ENCODE results near the gene CREBL2.

Gene CREBL2

GRCh38 chr12:12653922-12654321 is 42.2 kb downstream of the CREBL2 start:
- H3K4me3 ChIP-seq = no peak overlapping the region
- TF ChIP-seq CTCF (IDR thresholded peaks at IDR 0.05) = no peak
- no peak overlapping the region for H3K27ac ChIP-seq
- DNase-seq (ENCODE audit: low spot score) = no peak

DNA sequence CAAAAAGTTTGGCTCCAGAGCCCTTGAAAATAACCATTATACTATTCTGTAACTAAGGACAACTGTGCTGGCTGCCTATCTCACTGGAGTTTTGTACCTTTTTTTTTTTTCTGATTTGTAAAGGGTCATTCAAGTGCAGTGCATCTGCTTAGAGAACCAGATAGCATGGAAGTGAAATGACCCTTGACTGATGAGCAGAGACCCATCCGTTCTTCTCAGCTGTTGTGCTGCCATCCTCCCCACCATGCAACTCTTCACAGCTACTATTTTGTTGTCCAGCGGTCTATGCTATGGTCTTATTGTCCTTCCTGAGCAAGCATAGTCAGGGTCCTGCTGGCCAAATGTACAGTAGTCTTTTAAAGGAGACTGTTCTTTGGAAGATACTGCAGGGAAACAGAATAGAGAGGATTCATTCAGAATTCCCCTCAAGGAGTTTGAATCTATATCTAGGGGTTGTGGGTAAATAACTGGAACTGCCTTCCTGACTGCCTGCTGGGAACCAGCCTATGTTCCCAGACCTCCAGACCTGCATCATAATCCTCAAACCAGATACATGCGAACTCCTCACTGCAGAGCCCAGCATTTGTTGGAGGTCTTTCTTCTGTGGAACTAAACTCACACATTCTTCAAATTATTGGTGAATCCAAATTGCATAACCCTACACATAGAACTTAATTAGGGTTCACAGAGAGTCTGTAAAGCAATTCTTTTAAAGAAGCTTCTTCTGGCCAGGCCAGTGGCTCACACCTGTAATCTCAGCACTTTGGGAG is 43.2 kb downstream of the CREBL2 start:
- DNase-seq (ENCODE audit: low spot score) = no peak

DNA sequence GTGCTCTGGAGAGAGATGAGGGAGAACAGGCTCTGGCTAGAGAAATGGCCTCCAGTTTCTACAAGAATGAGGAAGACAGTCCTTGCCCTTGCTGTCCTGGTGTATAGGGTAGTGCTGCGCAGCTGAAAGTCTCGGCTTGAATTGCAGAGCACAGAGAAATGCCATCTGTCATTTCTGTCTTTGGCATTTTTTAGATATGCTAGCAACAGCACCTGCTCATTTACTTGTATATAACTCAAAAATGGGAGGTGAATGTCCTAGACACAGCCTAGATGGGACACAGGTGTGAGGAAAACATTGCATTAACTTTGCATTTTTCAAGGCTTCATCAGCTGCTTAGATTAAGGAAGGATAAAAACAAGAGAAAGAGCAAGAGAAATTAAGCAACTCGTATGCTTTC is 48.5 kb downstream of the CREBL2 start:
- no peak for TF ChIP-seq CTCF (IDR thresholded peaks at IDR 0.05)
- DNase-seq (ENCODE audit: low spot score) = no peak
- H3K27ac ChIP-seq = peak overlapping the region in 1 of 2 donors; percentile 2
- H3K4me3 ChIP-seq = no peak overlapping the region

More for the DNA sequence above, 43.2 kb downstream of the CREBL2 start:
- Histone ChIP-seq H3K4me3 (no peak overlapping the region), H3K27ac (no peak overlapping the region)
- no peak for TF ChIP-seq CTCF (IDR thresholded peaks at IDR 0.05)

DNA sequence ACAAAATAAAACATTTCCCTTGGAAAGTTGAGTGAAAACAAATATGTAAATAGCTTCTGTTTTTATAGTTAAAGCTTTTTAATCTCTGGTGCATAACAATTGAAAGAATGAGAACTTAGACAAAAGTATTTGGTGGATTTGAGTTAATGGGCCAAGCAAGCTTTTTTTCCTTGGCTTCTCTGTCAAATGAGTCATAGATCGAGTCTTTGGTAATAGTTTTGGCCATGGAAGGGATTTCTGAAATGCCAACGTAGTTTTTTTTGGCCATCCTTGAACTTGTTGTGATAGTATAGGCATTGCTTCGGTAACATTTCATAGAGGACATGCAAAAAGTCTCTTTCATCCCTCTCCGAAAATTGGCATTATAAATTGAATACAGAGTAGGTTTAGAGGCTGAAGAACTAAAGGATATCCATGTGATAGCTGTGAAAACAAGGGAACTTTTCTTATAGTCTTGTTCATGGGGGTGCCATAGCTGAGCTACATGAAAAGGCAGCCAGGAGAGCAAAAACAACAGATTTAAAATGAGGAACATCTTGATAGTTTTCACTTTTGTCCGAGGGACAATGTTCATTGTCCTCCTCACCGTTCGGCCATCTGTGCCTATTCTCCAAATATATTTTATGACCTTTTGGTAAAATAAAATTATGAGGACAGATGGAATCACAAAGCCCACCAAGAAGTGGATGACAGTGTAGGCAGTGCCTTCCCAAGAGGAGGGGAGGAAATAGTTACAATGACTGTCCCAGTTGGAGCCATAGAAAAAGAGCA is 49.6 kb downstream of the CREBL2 start:
- DNase-seq (ENCODE audit: low spot score) = no peak
- Histone ChIP-seq H3K27ac (peak overlapping the region in 1 of 2 donors; percentile 24), H3K4me3 (no peak overlapping the region)
- no peak for TF ChIP-seq CTCF (IDR thresholded peaks at IDR 0.05)

GRCh38 chr12:12663644-12664294 is 52.1 kb downstream of the CREBL2 start:
- no peak for DNase-seq (ENCODE audit: low spot score)
- H3K4me3 ChIP-seq = no peak overlapping the region
- no peak for TF ChIP-seq CTCF (IDR thresholded peaks at IDR 0.05)
- H3K27ac ChIP-seq = no peak overlapping the region

DNA sequence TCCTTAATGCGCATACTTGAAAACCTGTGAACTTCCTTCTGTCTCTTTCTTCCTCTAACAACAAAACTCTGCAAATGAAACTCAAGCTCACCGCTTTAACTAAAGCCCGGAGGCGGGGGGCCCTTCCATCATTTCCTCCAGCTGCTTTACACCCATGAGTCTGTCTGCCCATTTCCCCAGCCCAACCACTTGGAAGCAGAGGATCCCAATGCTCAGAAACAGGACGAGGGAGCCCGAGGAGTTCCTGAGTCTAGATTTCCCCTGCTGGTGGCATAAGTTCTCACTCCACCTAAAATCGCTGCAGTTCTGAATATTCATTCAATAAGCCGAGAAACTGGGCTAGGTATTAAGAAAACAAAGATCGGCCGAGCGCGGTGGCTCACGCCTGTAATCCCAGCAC is 53.5 kb downstream of the CREBL2 start:
- no peak for DNase-seq (ENCODE audit: low spot score)
- no peak overlapping the region for H3K4me3 ChIP-seq
- TF ChIP-seq CTCF (IDR thresholded peaks at IDR 0.05) = no peak
- no peak overlapping the region for H3K27ac ChIP-seq

Data from coronary artery (tissue), 2 donors.